Measurements from ENCODE around the gene SLC16A8.

Gene SLC16A8

GRCh38 chr22:38112381-38112780 lies 28.4 kb upstream of the SLC16A8 start:
- no peak for DNase-seq (ENCODE audit: low read depth)

GRCh38 chr22:38111925-38112355 lies 28.0 kb upstream of the SLC16A8 start:
- no peak for DNase-seq (ENCODE audit: low read depth)

- DNase-seq (ENCODE audit: low read depth), result no peak
Observed at GRCh38 chr22:38110863-38111852, 27.2 kb upstream of the SLC16A8 start.

- DNase-seq (ENCODE audit: low read depth), result no peak
Observed at GRCh38 chr22:38110008-38110862, 26.3 kb upstream of the SLC16A8 start, which contains the start of gene BAIAP2L2. TSS of gene BAIAP2L2 (minus strand) at chr22:38110684. CDS start at chr22:38110525, 159 bp downstream.

GRCh38 chr22:38109371-38110001 lies 25.5 kb upstream of the SLC16A8 start:
- DNase-seq (ENCODE audit: low read depth), result no peak

GRCh38 chr22:38108561-38109319 lies 24.8 kb upstream of the SLC16A8 start:
- DNase-seq (ENCODE audit: low read depth), result no peak

- DNase-seq (ENCODE audit: low read depth), result peak; percentile 65
Observed at GRCh38 chr22:38107692-38108515, 23.9 kb upstream of the SLC16A8 start.

GRCh38 chr22:38106814-38107578 lies 23.0 kb upstream of the SLC16A8 start:
- no peak for DNase-seq (ENCODE audit: low read depth)

- peak; percentile 42 for DNase-seq (ENCODE audit: low read depth)
Observed at GRCh38 chr22:38104084-38104483, 20.1 kb upstream of the SLC16A8 start.

- no peak for DNase-seq (ENCODE audit: low read depth)
Observed at GRCh38 chr22:38103641-38104040, 19.7 kb upstream of the SLC16A8 start.

GRCh38 chr22:38098410-38099249 lies 14.6 kb upstream of the SLC16A8 start:
- peak; percentile 76 for DNase-seq (ENCODE audit: low read depth)

- DNase-seq (ENCODE audit: low read depth), result no peak
Observed at GRCh38 chr22:38097557-38098409, 13.8 kb upstream of the SLC16A8 start.

GRCh38 chr22:38097058-38097457 lies 13.1 kb upstream of the SLC16A8 start:
- DNase-seq (ENCODE audit: low read depth), result no peak

GRCh38 chr22:38089474-38089851 lies 5.5 kb upstream of the SLC16A8 start:
- DNase-seq (ENCODE audit: low read depth), result no peak

- peak; percentile 28 for DNase-seq (ENCODE audit: low read depth)
Observed at GRCh38 chr22:38088629-38089473, 4.9 kb upstream of the SLC16A8 start.

GRCh38 chr22:38087855-38088254 lies 3.9 kb upstream of the SLC16A8 start:
- no peak for DNase-seq (ENCODE audit: low read depth)

GRCh38 chr22:38086942-38087341 lies 3.0 kb upstream of the SLC16A8 start:
- no peak for DNase-seq (ENCODE audit: low read depth)
